SJSA1 (cell line): Measurements from ENCODE around the gene NUTM1. TPM values are rescaled to one million over a fixed set of nuclear protein-coding genes. Genes with fewer than 3 reads are reported as not detected.
"Not testable (repeated sequence)": the region's sequence is repeated elsewhere in the genome, so short reads cannot be mapped to it uniquely, and the experiment has no call there.

Source experiments
- DNase-seq, 2 experiments: peaks; one replicate each; pipeline ENCODE4 v3.0.0-alpha.2; 2015 to 2020; ENCODE audit warnings: low spot score in 2 of 2, low read depth in 1 of 2
- H3K27ac ChIP-seq: fragments of 250-450 bp; sonication (Bioruptor Pico); 2 replicates; pipeline ENCODE4 v1.5.1; 2020; ENCODE audit warnings: mild to moderate bottlenecking, moderate library complexity
- H3K27me3 ChIP-seq: fragments of 250-450 bp; sonication (Bioruptor Pico); replicated peaks from 2 replicates; pipeline ENCODE4 v1.5.1; 2020; ENCODE audit warnings: mild to moderate bottlenecking, moderate library complexity
- H3K36me3 ChIP-seq: fragments of 250-450 bp; sonication (Bioruptor Pico); 2 replicates; pipeline ENCODE4 v1.5.1; 2020; ENCODE audit warnings: mild to moderate bottlenecking
- H3K4me1 ChIP-seq: fragments of 250-450 bp; sonication (Bioruptor Pico); replicated peaks from 2 replicates; pipeline ENCODE4 v1.6.1; 2021; ENCODE audit warnings: mild to moderate bottlenecking
- H3K4me3 ChIP-seq: fragments of 250-450 bp; sonication (Bioruptor Pico); 2 replicates; pipeline ENCODE4 v1.5.1; 2020; ENCODE audit warnings: mild to moderate bottlenecking
- H3K9me3 ChIP-seq: fragments of 250-450 bp; sonication (Bioruptor Pico); replicated peaks from 2 replicates; pipeline ENCODE4 v1.5.1; 2020; ENCODE audit warnings: mild to moderate bottlenecking
- total RNA-seq: library from RNA; depleted of rRNA; stranded (reverse); fragments of >200 nt; shearing (Covaris generic); gene quantifications from 2 replicates; pipeline ENCODE4 v1.2.3, GENCODE V29; 2014

NUTM1 gene
- total RNA-seq, 1 experiment from 2014 or later, result not detected

- Histone ChIP-seq H3K36me3 (peaks cover 38% of the 10 kb centered on the region), H3K4me3 (no peak overlapping the region), H3K4me1 (peaks cover 6% of the 10 kb centered on the region), H3K27me3 (no peaks in the 10 kb centered on the region), H3K9me3 (no peaks in the 10 kb centered on the region; the same call in 1 of the 2 replicates), H3K27ac (no peak overlapping the region)
- no peak for DNase-seq
Observed at GRCh38 chr15:34362047-34362773, 19.1 kb downstream of the NUTM1 start.

DNA sequence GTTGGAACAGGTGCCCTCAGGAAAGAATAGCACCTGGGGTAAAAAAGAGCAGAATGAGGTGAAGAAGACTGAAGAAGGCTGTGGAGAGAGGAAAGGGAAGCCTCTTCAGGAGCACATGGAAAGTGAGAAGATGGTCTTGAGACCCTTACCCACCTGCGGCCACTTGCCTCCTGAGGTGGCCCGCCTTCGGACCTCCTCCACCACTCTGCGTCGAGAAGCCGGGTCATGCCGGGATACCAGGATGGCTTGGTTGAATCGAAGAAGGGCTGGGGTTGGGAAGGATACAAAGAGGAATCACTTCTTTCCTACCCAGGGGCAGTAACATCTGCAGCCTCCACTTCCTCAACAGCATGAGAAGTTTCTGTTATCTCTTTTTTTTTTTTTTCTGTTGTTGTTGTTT lies 20.9 kb downstream of the NUTM1 start:
- DNase-seq, result no peak
- Histone ChIP-seq H3K27me3 (no peaks in the 10 kb centered on the region), H3K27ac (no peak overlapping the region), H3K4me1 (peaks cover 15% of the 10 kb centered on the region), H3K9me3 (no peaks in the 10 kb centered on the region; the same call in 1 of the 2 replicates), H3K36me3 (peaks cover 39% of the 10 kb centered on the region), H3K4me3 (no peak overlapping the region)

- no peak for DNase-seq
- H3K36me3 ChIP-seq, result peaks cover 26% of the 10 kb centered on the region
- H3K4me3 ChIP-seq, result no peak overlapping the region
- H3K9me3 ChIP-seq, result no peaks in the 10 kb centered on the region; the same call in 1 of the 2 replicates
- H3K27me3 ChIP-seq, result no peaks in the 10 kb centered on the region
- peaks cover 17% of the 10 kb centered on the region for H3K4me1 ChIP-seq
- no peak overlapping the region for H3K27ac ChIP-seq
Observed at GRCh38 chr15:34365091-34365825, 22.1 kb downstream of the NUTM1 start.

DNA sequence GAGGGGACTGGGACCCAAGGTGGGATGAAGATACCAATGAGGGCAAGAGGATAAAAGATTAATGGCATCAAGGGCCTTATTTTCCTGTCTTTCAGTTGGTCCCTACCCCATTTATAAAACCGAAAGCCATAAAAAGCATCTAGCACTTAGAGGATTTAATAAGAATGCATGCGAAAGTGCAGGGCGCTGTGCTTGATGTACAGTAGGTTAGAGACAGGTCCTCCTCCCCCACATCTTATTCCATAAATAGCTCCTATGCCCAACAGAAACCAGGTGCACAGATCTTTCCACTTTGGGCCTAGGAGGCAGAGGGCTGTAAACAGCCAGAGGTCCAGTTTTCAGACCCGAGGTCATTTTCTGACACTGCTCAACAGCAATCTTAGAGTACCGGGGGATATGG lies 22.7 kb downstream of the NUTM1 start:
- Histone ChIP-seq H3K27ac (no peak overlapping the region), H3K4me3 (peak overlapping the region; percentile 80), H3K4me1 (peaks cover 20% of the 10 kb centered on the region), H3K27me3 (no peaks in the 10 kb centered on the region), H3K9me3 (no peaks in the 10 kb centered on the region; the same call in 1 of the 2 replicates), H3K36me3 (peaks cover 23% of the 10 kb centered on the region)
- no peak for DNase-seq

DNA sequence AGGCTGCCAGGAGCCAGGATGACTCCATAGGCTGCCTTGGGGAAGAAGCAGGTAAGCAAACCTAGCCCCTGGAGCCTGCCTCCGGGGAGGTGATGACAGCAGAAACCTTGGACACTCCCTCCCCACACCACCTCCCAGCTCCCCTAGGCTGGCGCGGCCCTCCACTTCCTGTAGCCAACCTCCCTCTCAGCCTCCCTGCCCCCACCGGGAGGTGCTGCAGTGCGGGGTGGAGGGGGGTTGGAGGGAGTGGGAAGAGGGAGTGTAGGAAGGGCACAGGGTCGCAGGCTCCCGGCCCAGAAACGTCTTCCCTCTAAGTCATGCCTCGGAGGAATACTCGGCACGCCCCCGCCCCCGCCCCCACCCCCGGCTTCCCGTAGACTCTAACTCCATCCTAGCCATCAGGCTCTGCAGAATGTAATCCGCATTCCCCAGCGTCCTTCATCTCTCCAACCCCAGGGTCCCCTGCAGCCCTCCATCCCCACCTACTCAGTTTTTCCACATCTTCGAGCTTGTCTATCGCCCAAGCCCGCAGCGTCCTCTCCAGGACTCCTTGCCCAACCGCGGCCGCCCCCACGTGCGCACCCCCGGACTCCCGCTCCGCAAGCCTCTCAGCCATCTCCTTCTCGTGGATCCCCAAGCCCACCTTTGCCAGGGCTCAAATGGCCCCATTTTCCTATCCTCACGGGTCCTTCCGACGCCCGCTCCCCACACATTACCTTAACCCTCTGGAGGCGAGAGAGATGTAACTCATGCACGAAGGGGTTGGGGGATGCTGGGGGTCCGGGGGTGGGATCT lies 23.4 kb downstream of the NUTM1 start:
- DNase-seq, result peak; percentile 37 to 65
- H3K4me1 ChIP-seq, result peaks cover 20% of the 10 kb centered on the region
- H3K27me3 ChIP-seq, result no peaks in the 10 kb centered on the region
- no peaks in the 10 kb centered on the region; the same call in 1 of the 2 replicates for H3K9me3 ChIP-seq
- peaks cover 23% of the 10 kb centered on the region for H3K36me3 ChIP-seq
- H3K4me3 ChIP-seq, result peak overlapping the region; percentile 80
- no peak overlapping the region for H3K27ac ChIP-seq

DNA sequence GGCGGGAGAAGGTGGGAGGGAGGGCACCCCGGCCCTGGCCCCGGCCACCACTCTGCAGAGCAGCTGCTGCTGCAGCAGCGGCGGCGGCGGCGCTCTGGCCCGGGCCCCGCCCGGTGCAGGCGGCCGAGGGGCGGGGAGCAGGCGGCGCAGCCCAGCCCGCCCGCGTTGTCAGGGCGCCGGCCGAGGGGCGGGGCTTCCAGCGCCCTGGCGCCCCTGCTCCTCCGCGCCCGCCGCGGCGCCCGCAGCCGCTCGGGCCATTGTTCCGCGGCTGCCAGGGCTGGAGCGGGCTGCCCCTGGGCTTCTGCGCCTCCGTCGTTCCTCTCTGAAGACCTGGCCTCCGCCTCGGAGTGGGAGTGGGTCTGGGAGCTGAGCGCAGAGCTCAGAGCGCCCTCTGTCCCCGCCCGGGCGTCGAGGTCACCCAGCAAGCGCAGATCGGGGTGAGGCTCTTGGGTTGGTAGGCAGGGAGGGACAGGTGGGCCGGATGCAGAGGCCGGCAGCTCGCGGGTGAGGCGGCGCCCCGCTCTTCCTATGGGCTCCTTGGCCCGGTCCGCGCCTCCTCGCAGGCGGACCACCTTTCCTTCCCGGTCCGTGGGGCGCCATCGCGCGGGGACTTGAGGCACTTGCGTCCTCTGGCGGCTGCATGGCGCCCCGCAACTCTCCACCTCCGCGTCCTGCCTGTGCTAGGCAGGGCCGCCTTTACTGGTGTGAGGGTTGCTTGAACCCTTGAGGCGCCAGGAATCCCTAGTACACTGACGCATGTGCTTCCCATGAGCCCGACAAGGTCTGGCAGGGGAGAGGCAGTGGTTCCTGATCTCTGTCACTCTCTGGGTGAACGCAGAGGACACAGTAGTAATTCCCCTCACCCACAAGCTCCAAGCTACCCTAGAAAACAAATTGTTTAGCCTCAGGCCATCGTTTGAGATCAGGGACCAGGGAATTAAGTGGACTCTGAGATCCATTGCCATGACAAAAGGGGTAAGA lies 24.3 kb downstream of the NUTM1 start, which contains the start of gene LPCAT4:
Gene LPCAT4, minus strand, starts transcription at position 96 of the 981 bp plus-strand sequence. CDS start 96 bp downstream, outside the sequence.
- Histone ChIP-seq H3K9me3 (no peaks in the 10 kb centered on the region; the same call in 1 of the 2 replicates), H3K27ac (peak within 1 kb of the TSS; percentile 73), H3K4me3 (peak within 1 kb of the TSS; percentile 80), H3K36me3 (peaks cover 19% of the 10 kb centered on the region), H3K4me1 (peaks cover 20% of the 10 kb centered on the region), H3K27me3 (no peaks in the 10 kb centered on the region)
- DNase-seq, result peak; percentile 87 to 91

DNA sequence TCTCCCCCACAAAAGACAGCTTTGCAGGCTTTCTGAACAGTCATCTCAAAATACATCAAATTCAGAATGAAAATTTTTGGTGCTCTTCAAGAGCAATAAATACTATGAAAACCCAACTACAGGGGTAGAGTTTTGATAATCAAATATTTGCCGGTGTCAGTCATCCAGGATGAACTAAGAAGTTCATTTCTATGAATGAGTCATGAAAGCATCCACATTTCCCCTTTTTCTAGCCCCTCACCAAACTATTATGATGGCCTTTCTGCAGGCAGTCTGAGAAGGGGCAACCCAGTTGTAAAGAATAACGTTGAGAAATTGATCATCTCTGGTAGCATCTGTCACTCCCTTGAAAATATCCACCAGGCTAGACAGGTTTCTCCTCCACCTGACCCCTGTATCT lies 27.0 kb downstream of the NUTM1 start:
- no peak overlapping the region for H3K27ac ChIP-seq
- H3K27me3 ChIP-seq, result no peaks in the 10 kb centered on the region
- H3K4me3 ChIP-seq, result no peak overlapping the region
- H3K36me3 ChIP-seq, result 0 out of 2 replicates have a peak, but pooled peaks cover 3% of the 10 kb centered on the region
- DNase-seq, result no peak
- no peaks in the 10 kb centered on the region; the same call in 1 of the 2 replicates for H3K9me3 ChIP-seq
- H3K4me1 ChIP-seq, result peaks cover 20% of the 10 kb centered on the region

GRCh38 chr15:34370643-34371042 lies 27.5 kb downstream of the NUTM1 start:
- H3K4me3 ChIP-seq, result no peak overlapping the region
- H3K4me1 ChIP-seq, result peaks cover 20% of the 10 kb centered on the region
- no peak for DNase-seq
- no peaks in the 10 kb centered on the region; the same call in 1 of the 2 replicates for H3K9me3 ChIP-seq
- H3K36me3 ChIP-seq, result 0 out of 2 replicates have a peak, but pooled peaks cover 3% of the 10 kb centered on the region
- no peaks in the 10 kb centered on the region for H3K27me3 ChIP-seq
- no peak overlapping the region for H3K27ac ChIP-seq

GRCh38 chr15:34373951-34374350 lies 30.8 kb downstream of the NUTM1 start:
- no peak for DNase-seq
- no peaks in the 10 kb centered on the region for H3K9me3 ChIP-seq
- no peak overlapping the region for H3K4me3 ChIP-seq

GRCh38 chr15:34374816-34375215 lies 31.7 kb downstream of the NUTM1 start:
- no peak for DNase-seq
- Histone ChIP-seq H3K36me3 (no peaks in the 10 kb centered on the region), H3K9me3 (no peaks in the 10 kb centered on the region), H3K4me3 (no peak overlapping the region), H3K4me1 (peaks cover 5% of the 10 kb centered on the region; the same call in 1 of the 2 replicates), H3K27me3 (no peaks in the 10 kb centered on the region), H3K27ac (no peak overlapping the region)

More at GRCh38 chr15:34373951-34374350, 30.8 kb downstream of the NUTM1 start:
- Histone ChIP-seq H3K4me1 (peaks cover 5% of the 10 kb centered on the region; the same call in 1 of the 2 replicates), H3K27ac (no peak overlapping the region), H3K36me3 (no peaks in the 10 kb centered on the region), H3K27me3 (no peaks in the 10 kb centered on the region)

- not testable (repeated sequence) for H3K36me3 ChIP-seq, H3K4me3 ChIP-seq, H3K9me3 ChIP-seq, H3K27me3 ChIP-seq, DNase-seq, H3K27ac ChIP-seq, H3K4me1 ChIP-seq
Observed at GRCh38 chr15:34375541-34375940, 32.4 kb downstream of the NUTM1 start.

DNA sequence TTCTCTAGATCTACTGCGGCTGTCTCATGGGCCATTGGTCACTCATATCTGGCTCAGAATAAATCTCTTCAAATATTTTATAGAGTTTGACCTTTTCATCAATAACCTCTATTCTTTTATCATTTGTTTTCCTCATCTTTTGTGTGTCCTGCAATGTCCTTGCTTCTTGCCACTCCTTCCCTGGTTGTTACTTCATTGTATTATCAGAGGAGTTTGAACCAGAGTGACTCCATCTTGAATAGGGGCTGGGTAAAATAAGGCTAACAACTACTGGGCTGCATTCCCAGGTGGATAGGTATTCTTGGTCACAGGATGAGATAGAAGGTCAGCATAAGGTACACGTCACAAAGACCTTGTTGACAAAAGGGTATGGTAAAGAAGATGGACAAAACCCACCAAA lies 33.7 kb downstream of the NUTM1 start:
- no peaks in the 10 kb centered on the region for H3K4me1 ChIP-seq
- no peaks in the 10 kb centered on the region for H3K36me3 ChIP-seq
- no peaks in the 10 kb centered on the region for H3K27me3 ChIP-seq

More for the DNA sequence above, 33.7 kb downstream of the NUTM1 start:
- Histone ChIP-seq H3K4me3 (no peak overlapping the region), H3K9me3 (no peaks in the 10 kb centered on the region), H3K27ac (no peak overlapping the region)
- no peak for DNase-seq
